ENCODE measurements around the gene APOA1.

DNA sequence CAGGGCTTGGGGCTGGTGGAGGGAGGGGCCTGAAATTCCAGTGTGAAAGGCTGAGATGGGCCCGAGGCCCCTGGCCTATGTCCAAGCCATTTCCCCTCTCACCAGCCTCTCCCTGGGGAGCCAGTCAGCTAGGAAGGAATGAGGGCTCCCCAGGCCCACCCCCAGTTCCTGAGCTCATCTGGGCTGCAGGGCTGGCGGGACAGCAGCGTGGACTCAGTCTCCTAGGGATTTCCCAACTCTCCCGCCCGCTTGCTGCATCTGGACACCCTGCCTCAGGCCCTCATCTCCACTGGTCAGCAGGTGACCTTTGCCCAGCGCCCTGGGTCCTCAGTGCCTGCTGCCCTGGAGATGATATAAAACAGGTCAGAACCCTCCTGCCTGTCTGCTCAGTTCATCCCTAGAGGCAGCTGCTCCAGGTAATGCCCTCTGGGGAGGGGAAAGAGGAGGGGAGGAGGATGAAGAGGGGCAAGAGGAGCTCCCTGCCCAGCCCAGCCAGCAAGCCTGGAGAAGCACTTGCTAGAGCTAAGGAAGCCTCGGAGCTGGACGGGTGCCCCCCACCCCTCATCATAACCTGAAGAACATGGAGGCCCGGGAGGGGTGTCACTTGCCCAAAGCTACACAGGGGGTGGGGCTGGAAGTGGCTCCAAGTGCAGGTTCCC lies 7.8 kb downstream of the APOA1 start, which contains the start of gene APOC3:
- TF ChIP-seq, protein P1, sequence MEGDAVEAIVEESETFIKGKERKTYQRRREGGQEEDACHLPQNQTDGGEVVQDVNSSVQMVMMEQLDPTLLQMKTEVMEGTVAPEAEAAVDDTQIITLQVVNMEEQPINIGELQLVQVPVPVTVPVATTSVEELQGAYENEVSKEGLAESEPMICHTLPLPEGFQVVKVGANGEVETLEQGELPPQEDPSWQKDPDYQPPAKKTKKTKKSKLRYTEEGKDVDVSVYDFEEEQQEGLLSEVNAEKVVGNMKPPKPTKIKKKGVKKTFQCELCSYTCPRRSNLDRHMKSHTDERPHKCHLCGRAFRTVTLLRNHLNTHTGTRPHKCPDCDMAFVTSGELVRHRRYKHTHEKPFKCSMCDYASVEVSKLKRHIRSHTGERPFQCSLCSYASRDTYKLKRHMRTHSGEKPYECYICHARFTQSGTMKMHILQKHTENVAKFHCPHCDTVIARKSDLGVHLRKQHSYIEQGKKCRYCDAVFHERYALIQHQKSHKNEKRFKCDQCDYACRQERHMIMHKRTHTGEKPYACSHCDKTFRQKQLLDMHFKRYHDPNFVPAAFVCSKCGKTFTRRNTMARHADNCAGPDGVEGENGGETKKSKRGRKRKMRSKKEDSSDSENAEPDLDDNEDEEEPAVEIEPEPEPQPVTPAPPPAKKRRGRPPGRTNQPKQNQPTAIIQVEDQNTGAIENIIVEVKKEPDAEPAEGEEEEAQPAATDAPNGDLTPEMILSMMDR (IDR thresholded peaks at IDR 0.05): no peak
- TF ChIP-seq POLR2A (IDR thresholded peaks at IDR 0.05) (no peak), POLR2AphosphoS5 (IDR thresholded peaks at IDR 0.05) (no peak), EP300 (IDR thresholded peaks at IDR 0.05) (no peak)
